ENCODE data around the gene PRKCA.
"Not testable (repeated sequence)": the region's sequence is repeated elsewhere in the genome, so short reads cannot be mapped to it uniquely, and the experiment has no call there.

The PRKCA gene

DNA sequence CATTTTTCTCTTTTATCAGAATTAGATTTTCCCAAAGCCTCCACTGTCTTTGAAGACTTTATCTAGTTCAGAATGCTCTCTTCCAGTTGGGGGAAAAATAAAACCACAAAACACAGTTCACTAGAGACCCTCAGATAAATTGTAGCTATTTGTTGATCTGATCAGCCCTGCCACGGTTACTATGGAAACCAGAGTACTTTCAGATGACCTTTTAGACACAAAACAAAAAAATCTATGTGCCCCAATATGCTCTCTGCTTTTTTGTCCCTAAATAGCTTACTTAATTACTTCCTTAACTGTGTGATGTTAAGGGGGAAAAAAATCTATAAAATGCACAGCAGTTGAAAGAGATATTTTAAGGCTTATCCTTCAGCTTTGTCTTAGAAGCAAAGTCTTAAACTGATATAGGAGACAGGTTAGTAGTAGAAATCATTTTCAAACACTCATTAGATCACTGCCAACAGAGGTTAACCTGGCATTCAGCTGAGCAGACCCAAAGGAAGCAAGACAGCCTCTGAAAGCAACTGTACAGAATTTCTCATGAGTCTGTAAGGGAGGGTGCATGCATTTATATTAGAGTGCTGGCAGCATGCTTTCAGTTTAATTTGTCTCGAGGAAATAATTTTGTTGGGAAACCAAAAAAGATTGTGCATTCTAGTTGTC, 402.6 kb downstream of the PRKCA start:
- no peak for DNase-seq

- DNase-seq: no peak
Measured at GRCh38 chr17:66706851-66707450, 404.5 kb downstream of the PRKCA start.

DNA sequence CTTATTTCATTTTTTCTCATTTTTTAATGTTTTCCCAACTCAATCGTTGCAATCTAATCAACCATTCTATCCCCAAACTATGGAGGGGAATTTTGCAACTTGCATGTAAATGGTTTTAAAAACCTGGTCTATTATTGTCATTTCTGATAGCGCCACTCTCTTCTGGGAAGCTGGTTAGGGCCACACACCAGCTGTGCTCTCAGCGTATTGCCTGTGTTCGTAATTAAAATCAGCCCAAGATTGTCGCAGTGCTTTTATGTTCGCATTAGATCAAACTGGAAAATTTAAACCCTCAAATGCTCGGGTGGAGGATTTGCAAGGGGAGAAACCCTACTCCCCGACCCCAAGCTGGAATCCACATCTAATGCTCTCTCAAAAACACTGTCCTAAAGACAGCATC, 409.0 kb downstream of the PRKCA start:
- no peak for DNase-seq

GRCh38 chr17:66711881-66712321, 409.5 kb downstream of the PRKCA start:
- DNase-seq: no peak

GRCh38 chr17:66712453-66712852, 410.0 kb downstream of the PRKCA start:
- no peak for DNase-seq

DNA sequence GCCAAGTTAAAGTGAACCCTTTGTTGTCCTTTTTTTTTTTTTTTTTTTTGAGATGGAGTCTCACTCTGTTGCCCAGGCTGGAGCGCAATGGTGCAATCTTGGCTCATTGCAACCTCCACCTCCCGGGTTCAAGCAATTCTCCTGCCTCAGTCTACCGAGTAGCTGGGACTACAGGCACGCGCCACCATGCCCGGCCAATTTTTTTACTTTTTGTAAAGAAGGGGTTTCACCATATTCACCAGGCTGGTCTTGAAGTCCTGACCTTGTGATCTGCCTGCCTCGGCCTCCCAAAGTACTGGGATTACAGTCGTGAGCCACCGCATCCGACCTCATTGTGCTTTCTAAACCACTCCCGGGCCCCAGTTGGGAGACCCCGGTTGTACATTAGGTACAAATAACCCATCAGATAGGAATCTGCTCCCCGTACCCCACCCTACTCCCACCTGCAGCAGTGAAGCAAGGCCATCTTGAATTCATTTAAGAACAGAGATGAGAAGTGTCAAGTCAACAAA, 410.7 kb downstream of the PRKCA start:
- not testable (repeated sequence) for DNase-seq

DNA sequence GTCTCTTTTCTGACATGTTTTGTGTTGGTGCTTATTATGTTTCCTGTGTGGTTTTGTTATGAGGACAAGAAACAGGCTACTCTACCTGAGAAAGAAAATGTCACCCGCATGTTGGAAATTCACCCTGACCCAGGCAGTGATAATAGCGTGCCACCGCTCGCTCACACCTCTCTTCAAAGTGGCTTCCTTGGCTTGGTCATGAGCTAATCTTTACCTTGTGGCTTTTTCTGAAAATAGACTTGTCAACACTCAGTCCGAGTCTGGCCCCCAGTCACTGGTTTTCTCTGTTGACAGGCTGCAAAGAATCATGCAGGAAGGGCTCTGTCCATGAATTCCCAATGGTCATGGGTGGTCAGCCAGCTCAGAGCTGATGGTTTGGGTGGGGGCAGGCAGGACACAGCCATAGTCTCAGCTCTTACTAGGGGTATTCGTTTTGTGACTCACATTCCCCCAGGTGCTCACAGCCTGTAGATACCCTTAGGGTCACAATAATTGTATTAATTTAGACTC, 411.2 kb downstream of the PRKCA start:
- DNase-seq: no peak

DNA sequence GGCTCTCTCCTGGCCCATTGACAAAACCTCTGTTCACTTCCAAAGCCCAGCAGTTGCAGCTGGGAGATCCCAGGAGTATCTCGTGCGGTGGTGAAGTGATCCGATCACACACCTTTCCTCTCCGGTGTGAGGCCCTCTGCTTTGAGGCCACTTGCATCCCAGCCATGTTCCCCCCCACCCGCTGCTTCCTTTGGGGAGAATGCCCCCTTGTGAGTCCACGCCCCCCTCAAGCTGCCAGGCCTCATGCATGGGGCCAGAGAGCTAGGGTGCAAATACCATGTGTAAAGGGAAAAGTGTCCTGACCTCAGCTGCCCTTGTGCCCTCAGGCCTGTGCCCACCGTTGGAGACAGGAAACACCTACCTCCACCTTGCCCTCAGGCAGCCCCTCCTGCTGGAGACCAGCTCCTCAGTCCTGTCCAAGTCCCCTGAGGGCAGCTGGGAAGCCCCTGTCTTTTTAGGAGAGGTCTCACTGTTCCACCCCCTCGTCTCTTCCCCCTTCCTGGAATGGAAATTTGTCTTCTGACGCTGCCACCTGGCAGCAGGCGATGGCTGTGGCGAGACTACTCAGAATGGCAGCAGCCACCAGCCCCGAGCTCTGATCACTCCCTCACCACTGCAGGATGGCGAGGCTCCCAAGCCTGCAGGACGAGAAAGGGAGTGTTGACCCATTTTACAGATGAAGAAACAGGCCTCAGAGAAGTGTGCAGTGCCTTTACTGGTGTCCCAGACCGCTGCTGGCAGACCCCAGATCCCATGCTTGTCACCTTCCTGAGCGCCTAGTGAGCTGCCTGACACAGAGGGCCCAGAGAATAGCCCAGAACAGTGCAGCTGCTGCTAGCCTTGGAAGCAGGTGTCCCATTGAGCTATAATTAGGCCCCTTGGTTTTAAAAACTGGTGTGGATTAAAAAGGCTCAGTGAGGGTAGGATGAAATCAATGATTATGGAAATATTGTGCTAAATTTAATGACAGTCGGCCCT, 411.9 kb downstream of the PRKCA start:
- no peak for DNase-seq

- no peak for DNase-seq
Measured at GRCh38 chr17:66715076-66715675, 412.8 kb downstream of the PRKCA start.

- peak; percentile 25 to 76 for DNase-seq
Measured at GRCh38 chr17:66715745-66716156, 413.3 kb downstream of the PRKCA start.

- peak; percentile 14 to 63 for DNase-seq
Measured at GRCh38 chr17:66716236-66717026, 414.0 kb downstream of the PRKCA start.

GRCh38 chr17:66717641-66718058, 415.2 kb downstream of the PRKCA start:
- DNase-seq: no peak

GRCh38 chr17:66720027-66720426, 417.6 kb downstream of the PRKCA start:
- no peak for DNase-seq

GRCh38 chr17:66720567-66720966, 418.2 kb downstream of the PRKCA start:
- DNase-seq: no peak

- DNase-seq: no peak
Measured at GRCh38 chr17:66722341-66722740, 419.9 kb downstream of the PRKCA start.

- DNase-seq: peak; percentile 42 to 52
Measured at GRCh38 chr17:66724581-66725341, 422.3 kb downstream of the PRKCA start.

DNA sequence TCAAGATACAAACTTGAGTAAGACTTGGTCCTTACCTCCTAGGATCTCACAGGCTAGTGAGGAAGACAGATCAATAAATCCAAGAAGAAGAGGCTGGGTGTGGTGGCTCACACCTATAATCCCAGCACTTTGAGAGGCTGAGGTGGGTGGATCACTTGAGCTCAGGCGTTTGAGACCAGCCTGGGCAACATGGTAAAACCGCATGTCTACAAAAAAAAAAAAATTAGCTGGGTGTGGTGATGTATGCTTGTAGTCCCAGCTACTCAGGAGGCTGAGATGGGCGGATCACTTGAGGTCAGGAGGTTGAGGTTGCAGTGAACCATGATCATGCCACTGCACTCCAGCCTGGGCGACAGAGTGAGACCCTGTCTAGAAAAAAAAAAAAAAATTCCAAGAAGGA, 423.0 kb downstream of the PRKCA start:
- not testable (repeated sequence) for DNase-seq

- no peak for DNase-seq
Measured at GRCh38 chr17:66725956-66726355, 423.5 kb downstream of the PRKCA start.

DNA sequence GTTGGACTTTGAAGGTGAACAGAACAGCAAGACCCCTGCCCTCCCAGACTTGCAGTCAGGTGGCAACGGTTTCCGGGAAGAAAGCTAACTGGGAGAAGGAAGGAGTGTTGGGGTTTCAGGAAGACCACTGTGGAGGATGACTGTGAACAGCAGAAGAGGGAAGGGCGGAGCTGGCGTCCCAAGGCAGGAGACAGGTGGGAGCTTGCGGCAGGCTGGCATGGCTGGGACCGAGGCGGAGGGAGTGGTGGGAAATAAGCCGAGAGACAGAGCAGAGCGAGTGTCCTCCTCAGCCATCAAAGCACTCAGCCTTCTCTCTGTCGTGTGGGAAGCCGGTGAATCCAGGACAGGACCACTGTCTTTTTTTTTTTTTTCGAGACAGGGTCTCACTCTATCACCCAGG, 424.0 kb downstream of the PRKCA start:
- DNase-seq: no peak

DNA sequence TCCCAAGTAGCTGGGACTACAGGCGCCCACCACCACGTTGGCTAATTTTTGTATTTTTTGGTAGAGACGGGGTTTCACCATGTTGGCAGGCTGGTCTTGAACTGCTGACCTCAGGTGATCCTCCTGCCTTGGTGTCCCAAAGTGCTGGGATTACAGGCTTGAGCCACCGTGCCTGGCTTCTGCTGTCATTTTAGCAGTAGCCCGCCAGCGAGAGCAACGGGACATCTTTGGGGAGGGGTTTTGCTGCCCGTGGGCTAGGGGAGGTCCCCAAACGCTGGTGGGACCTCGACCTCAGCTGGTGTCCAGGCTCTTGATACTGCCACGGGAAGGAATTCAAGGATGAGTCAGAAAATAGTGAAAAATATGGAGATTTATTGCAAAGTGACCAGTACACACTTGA, 424.4 kb downstream of the PRKCA start:
- DNase-seq: no peak

All from NCI-H446 (cell line).